GM11168 (cell line): Measurements from ENCODE around the gene CILP2.

Source experiments
- in situ Hi-C: fragments of 300-500 bp; cut with MboI; formaldehyde crosslinking; loops from one replicate; pipeline ENCODE4 v1.12.0; 2022; ENCODE audit warnings: low sequenced_read_pairs; ENCODE audit not compliant: unreplicated experiment

CILP2 gene

DNA sequence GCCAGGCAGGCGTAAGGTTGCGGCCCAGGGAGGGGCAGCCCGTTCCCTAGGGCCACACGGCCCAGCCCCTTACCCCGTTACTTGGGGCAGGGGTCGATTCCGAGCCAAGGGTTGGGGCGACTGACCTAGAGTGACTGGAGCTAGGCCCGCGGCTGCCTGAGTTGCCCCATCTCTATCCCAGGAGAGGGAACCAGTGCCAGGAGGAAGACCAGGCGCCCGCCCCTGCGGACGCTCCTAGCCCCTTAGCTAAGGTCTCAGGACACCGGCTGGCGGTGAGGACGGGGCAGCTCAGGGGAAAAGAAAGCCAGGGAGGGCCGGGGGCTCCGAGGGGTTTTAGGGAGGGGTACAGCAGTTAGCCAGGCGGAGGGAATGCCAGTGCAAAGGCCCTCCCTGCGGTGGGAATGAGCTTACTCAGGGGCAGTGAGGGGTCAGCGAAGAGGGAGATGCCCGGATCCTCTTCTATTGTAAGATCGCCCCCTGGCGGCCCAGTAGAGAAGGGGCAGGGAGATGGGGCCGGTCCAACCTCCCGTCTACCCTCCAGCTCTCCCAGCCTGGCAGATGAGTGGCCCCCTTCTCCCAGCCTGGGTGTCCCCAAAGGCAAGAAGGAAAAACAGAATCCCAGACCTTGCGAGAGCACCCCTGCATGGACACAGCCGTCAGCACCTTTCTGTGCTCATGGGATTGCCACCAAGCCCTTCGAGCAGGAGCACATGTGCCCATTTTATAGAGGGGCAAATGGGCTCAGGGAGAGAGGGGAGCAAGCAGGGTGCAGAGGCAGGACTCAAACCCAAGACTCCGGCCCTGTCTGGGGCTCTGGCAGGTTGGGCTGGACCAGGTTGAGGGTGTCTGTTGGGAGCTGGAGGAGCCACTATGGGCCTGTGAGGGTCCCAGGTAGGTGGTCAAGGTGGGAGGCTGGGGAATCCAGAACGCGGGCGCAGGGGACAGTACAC, 16.3 kb downstream of the CILP2 start:
- in situ Hi-C loops: no loop called here

DNA sequence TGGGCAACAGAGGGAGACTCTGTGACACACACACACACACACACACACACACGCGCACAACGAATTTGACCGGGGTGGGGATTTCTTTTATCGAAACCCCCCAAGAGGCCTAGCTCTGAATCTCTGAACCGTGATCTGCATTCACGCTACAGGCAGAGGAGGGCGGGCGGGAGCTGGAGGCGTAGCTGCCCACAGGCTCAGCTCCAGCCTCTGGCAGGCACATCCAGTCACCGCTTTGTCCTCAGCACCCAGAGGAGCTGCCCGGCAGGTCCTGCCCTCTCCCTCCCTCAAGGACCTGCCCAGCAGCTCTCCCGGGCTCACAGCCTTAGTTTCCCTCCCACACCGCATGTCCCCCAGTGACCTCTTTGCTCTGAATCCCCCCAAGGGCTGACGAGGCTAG, 20.0 kb downstream of the CILP2 start:
- in situ Hi-C loops: no loop called here

DNA sequence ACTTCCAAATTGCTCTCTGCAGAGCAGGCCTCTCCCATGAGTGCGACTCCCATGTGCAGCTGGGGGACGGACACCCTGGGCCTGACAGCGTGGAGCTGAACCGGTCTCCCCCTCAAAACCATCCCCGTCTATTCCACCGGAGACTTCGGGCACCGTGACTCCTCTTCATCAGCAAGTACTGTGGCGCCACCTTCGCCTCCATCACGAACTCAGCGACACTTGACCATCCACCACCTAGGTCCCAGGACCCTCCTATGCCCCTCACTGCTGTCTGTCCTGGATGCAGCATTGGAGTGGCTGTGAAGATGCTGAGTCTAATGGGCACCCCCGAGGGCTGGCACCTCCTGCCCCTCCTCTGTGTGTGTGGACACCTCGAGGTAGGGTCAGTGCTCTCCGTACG, 20.6 kb downstream of the CILP2 start:
- in situ Hi-C loops: no loop called here

DNA sequence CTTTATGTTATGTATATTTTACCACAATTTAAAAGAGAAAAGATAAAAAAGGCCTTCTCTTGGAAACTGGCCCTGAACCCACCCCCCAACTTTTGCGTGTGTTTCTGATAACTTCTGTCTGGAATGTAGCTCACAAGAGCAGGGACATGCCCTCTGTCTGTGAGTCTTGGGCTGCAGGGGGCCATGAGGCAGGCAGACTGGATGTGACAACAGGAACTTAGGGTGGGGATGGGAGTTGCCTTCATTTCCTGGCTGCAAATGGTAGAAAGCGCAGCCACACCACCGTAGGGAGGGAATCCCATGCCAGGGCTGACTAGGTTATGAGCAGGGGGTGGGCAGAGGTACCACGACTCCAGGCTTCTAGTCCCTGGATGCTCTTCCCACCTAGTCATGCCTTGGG, 21.9 kb downstream of the CILP2 start:
- in situ Hi-C loops: no loop called here

DNA sequence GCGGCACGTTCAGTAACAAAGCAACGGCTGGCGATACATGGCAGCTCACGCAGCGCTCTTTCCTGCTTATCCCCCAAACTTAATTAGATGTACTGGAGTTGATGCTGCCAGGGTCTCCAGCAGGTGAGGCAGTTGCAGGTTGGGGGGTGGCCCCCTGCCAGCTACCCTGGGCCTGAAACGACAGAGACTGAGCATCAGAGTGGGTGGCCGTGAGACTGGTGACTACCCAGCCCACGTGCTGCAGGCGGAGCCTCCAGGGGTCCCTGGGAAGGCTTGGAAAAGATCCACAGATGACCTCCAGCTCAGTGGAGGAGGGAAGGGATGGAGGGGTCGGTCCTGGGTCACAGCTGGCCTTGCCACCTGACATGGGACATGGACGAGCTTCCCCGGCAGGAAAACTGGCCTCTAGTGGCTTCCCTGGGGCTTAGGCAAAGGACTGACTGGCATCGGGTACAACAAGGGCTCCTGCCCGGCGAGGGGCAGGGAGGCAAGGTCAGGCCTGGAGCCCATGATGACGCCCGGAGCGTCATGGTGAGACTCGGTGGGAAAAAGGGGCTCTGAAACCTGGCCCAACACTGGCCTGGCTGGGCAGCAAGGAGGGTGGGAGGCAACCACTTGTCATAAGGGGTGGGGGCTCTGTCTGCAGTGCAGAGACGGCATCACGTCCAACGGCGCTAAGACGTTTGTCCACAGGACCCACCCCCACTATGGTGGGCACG, 24.0 kb downstream of the CILP2 start:
- in situ Hi-C loops: no loop called here

DNA sequence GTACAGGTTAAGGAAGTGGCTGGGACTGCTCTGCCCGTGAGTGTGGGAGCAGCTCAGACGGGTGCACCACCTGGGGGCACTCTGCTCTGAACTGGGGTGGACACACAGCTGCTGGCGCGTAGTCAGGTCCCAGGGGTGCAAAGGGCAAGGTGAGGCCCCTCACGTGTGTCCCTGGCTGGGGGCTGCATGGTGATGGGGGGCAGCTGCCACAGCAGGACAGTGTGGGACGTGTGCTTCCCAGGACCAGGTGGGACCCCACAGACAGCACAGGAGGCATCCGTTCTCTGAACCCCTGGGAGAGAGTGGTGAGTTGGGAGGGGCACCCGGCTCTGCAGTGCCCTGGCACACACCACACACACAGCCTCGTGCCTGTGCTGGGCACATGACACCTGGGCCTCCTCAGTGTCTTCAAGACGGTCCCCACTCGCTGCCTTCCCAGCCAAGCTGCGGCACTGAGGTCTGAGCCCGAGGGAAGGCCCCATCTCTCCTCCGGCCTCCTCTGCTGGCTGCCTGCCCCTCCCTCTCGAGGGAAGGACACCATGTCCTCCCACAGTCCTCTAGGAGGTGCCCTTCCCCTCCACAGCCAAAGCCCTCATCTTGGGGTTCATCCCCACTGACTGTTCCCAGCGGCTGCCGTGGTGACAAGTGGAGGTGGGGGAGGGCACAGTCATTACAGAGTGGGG, 24.7 kb downstream of the CILP2 start:
- in situ Hi-C loops: no loop called here

DNA sequence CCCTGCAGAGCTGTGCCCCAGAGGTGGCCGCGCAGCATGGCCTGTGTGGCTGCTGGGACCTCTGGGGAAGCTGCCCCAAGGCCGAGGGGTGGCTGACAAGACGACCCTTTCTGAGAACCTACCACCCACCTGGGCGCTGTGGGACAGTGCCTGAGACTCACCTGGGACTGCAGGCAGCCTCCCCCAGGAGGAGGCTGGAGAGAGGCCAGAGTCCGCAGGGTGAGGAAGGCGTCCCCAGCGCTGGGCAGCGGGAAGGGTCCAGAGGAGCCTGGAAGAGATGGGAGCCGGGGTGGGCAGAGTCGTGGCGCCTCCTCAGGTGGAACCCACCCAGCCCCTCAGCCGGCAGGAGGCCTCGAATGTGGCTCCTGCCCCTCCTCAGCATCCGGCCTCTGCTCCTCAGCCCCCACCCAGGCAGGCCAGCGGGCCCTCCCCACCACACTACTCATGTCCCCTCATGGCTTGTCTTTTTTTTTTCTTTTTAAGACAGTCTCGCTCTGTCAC, 25.3 kb downstream of the CILP2 start:
- in situ Hi-C loops: no loop called here

DNA sequence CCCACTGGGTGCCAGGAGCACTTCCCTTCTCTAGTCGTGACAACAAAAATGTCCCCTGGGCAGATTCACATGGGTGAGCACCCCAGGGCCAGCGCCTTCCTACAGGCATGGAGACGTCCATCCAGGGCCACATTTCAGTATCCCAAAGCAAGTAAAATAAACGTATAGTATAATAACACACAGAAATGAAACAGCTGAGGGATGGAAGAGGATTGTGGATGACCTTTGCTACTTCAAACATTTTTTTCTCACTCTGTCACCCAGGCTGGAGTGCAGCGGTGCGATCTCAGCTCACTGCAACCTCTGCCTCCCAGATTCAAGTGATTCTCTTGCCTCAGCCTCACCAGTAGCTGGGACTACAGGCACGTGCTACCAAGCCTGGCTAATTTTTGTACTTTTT, 28.2 kb downstream of the CILP2 start:
- in situ Hi-C loops: no loop called here

DNA sequence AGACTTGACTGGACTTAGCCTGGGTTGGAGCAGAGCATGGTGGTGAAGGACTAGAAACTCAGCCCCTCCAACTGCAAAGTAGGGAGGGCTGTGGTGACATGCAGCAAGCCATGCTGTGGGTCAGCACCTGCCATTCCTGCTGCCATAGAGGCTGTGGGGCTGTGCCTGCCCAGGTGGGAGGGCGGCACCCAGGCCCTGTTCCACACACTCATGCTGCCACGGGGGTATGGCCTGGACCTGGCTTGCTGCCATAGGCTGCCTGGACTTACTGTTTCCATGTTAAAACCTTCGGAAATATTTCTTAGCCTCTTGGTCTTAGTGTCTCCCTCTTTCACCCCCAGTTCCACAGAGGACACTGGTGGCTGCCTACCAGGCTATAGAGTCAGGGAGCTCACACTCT, 29.3 kb downstream of the CILP2 start:
- in situ Hi-C loops: no loop called here

DNA sequence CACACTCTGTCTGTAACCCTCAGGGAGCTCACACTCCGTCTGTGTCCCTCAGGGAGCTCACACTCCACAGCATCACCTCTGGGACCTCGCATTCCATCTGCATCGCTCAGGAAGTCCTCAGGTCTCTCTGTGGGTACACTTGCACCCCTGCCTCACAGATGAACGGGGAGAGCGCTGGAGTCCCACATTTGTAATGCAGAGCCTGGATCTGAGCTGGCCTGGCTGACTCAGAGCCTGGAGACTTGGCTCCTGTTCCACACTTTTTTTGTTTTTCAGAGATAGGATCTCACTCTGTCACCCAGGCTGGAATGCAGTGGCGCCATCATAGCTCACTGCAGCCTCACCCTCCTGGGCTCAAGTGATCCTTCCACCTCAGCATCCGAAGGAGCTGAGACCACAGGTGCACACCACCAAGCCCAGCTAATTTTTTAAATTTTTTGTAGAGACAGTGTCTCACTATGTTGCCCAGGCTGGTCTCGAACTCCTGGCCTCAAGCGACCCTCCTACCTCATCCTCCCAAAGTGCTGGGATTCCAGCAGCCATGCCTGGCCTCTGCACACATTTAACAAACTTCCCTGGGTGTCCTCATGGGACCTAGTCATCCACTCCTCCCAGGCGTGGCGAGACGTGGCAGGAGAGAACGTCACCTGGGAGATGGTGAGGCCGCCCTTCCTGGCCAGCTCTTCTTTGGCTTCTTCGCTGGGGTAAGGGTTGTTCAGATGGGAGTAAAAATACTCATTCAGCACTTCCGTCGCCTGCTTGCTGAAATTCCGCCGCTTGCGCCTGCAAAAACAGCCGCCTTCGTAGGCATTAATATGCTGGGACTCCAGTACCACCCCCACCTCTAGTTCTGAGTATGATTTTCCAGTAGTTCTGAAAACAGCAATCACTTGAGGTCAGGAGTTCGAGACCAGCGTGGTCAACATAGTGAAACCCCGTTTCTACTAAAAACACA, 31.0 kb downstream of the CILP2 start:
- in situ Hi-C loops: no loop called here

DNA sequence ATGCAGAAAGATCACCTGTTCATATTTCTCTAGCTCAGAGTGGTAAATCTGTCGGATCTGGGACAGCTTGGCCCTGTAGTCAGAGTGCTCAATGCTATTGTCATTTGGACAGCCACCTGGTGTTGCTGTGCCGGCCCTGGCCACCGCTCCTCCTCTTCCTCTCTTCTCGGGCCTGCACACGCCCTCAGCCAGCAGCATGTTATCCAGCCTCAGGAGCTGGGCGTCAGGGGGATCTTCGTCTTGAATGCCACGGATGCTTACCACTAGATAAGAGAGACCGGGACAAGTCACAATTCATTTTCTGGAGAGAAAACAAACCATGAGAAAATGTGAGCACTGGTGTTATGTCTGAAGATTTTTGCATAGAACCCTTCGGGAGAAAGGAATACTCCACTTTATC, 32.5 kb downstream of the CILP2 start:
- in situ Hi-C loops: no loop called here

DNA sequence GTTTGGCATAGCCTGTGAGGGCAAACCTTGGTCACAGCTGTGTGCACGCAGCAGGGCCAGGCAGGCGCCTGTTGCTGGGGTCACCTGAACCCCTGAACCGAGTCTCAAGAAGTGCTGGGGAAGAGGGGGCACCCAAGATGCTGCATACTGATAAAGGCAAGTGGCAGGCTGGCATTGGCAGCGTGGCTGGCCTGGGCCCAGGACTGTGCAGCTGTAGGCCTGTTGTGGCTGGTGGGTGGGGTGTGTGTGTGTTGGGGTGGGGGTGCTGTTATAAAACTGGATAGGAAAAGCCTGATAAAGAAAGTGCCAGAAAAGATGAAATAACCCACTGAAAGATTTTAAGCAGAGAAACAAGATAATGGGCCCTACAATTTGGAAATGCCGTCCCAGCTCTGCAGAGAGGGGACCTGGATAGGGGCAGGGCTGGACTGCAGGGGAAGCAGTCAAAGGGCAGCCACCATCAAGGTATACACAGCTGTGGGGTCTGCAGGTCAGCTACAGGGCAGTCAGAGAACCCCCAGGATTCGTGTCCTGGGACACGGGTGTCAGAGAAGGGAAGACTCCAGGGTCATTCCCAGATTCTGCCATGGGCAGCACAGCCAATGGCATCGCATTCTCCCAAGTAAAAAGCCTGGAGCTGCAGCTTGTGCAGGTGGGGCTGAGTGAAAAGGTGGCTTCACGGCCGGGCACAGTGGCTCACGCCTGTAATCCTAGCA, 33.2 kb downstream of the CILP2 start:
- in situ Hi-C loops: no loop called here

DNA sequence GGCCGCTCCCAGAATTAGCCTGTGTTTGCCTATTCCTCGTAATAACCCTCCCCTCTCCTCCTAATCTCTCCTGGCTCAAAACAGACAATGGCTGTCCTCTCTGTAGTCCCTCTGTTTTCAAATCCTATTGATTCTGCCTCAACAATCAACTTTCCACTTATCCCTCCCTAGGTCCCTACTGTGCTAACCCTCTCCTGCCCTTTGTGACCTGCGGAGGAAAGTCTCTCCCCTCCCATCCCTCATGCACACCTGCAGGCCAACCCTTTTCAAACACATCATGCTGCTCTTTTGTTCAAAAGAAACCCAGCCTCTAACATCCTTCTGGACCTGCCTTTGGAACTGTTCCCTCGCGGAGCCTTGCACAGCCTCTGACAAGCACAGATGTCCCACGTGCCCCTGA, 37.3 kb downstream of the CILP2 start:
- in situ Hi-C loops: no loop called here

DNA sequence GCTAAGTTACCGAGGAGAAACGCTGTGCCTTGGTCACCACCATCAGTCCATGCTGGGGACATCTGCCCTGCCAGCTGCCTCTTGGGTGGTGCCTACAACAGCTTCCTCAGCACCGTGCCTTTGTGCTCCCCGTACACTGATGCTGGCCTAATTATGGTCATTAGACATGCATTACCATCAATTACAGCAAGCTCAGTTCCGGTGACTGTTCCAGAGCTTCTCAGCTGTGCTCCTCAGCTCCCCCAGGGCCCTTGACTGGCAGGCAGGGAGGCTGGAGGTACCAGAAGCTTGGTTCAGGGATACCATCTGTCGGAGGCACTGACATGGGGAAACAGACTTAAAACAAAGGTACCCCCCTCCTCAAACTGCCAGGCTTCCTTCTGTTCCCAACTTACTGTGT, 40.2 kb downstream of the CILP2 start:
- in situ Hi-C loops: no loop called here

DNA sequence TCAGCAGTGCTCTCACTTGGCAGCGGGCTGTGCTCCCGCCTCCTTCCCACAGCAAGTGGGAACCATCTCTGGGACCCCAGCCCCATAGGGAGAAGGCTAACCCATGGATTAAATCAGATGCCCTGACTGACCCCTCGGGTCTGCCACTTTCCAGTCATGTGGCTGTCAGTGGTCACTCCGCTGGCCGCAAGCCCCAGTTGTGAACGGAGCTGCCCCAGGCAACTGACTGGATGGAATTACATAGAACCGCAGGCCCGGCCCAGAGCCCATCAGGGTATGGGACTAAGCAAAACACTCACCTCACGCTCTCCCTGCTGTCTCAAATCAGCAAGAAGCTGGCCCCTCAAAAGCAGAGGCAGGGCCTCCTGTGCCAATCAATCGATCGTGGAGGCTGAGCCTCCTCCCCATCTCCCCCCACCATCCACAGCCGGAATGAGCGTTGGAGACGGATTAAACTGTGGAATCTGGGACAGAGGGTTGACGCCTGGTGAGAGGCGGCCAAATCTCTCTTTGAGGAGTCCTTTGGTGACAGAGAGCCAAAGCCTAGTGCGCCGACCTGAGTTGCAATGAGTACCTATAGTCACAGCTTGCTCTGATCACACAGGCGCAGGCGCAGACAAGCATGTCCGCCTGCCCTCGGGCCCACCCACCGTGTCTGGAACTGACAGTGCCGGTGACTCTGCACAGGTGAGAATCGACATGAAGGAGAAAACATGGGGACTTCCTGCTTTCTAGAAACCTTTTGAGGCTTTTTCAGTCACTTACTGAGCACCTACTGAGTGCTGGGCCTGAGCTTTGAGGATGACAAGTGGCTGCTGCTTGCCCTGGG, 41.7 kb downstream of the CILP2 start:
- in situ Hi-C loops: no loop called here

DNA sequence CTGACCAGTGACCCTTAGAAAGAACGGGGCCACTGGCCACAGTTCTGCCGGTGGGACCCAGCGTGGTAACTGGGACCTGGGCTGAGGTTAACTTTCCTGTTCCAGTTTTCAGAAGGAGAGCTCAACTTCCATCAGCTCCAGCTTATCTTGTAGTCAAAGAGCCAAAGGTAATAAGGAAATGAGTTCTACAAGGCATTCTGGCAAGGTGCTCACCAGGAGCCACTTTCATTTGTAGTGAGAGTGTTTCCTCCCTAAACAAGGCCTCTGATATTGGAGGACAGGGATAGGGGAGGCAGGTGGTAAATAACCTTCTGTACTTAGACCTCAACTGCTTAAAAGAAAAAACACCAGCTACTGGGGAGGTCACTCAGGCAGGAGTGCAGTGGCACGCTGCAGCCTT, 42.4 kb downstream of the CILP2 start:
- in situ Hi-C loops: no loop called here

DNA sequence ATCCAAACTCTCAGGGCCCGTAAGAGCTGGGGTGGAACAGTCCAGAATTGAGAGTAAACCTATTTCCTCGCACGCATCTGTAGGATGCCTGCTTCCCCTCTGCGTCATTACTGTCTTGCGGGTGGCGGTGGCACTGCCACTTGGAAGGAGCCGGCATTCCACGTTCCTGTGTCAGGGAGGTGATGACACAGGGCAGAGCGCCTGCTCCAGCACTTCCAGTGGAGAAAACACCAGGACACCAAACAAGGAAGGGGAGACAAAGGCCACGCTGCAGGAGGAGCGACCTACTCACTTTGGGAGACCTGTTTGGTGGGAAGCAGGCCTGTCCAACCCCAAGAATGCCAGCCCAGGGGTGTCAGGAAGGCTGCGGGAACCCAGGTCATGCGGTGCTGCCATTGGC, 43.3 kb downstream of the CILP2 start:
- in situ Hi-C loops: no loop called here

DNA sequence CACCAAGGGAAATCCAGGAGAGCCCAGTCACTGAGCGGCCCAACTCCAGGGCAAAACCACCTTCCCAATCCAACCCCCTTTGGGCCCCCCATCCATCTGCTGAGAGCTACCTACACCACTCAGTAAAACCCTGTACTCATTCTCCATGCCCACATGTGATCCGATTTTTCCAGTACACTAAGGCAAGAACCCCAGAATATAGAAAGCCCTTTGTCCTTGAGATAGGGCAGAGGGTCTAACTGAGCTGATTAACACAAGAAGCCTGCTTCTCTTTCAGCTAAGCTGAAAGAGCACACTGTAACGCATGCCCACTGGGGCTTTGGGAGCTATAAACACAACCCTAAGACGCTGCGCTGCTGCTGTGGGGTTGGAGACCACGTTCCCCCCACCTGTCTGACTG, 44.4 kb downstream of the CILP2 start:
- in situ Hi-C loops: no loop called here
